GM18517 (cell line): ENCODE data around the gene ECEL1.
"Not testable (repeated sequence)": the region's sequence is repeated elsewhere in the genome, so short reads cannot be mapped to it uniquely, and the experiment has no call there.

Source experiments
- ATAC-seq: cut with Tn5 transposase; IDR thresholded peaks from one replicate; pipeline ENCODE4 v1.9.1; 2021; ENCODE audit warnings: mild to moderate bottlenecking, moderate library complexity; ENCODE audit not compliant: unreplicated experiment

ECEL1 gene, protein sequence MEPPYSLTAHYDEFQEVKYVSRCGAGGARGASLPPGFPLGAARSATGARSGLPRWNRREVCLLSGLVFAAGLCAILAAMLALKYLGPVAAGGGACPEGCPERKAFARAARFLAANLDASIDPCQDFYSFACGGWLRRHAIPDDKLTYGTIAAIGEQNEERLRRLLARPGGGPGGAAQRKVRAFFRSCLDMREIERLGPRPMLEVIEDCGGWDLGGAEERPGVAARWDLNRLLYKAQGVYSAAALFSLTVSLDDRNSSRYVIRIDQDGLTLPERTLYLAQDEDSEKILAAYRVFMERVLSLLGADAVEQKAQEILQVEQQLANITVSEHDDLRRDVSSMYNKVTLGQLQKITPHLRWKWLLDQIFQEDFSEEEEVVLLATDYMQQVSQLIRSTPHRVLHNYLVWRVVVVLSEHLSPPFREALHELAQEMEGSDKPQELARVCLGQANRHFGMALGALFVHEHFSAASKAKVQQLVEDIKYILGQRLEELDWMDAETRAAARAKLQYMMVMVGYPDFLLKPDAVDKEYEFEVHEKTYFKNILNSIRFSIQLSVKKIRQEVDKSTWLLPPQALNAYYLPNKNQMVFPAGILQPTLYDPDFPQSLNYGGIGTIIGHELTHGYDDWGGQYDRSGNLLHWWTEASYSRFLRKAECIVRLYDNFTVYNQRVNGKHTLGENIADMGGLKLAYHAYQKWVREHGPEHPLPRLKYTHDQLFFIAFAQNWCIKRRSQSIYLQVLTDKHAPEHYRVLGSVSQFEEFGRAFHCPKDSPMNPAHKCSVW

DNA sequence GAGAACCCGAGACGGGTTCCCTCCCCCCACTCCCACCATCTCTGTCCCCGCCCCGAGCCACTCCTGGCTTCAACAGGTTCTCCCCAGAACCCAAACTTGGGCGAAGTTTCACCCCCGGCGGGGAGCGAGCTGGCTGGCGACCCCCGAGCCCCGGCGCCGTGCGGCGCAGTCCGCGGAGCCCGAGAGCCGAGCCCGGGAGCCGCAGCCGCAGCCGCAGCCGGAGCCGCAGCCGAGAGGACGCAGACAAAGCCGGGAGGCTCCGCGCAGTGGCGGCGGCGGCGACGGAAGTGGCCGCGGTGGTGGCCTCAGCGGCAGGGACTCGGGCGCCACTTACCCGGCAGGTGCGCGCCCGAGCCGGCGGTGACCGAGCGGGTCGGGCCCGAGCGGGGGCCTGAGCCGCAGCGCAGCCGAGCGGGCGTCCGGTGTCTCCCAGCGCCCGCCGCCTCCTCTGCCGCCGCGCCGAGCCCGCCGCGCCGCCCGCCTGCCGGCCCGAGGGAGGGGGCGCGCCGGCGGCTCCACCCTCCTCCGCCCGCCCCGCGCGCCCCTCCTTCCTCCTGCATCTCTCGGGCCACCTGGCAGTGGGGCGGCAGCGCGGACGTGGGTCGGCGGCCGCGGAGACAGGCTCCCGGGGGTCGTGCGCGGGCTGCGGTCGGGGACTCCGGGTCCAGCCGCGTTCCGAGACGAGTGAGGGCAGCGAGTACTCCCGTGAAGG is at the start of gene ECEL1:
ECEL1 (minus strand) TSS at position 450 of the 712 bp plus-strand sequence. CDS start 1,181 bp downstream, outside the sequence.
- ATAC-seq, result no peak

DNA sequence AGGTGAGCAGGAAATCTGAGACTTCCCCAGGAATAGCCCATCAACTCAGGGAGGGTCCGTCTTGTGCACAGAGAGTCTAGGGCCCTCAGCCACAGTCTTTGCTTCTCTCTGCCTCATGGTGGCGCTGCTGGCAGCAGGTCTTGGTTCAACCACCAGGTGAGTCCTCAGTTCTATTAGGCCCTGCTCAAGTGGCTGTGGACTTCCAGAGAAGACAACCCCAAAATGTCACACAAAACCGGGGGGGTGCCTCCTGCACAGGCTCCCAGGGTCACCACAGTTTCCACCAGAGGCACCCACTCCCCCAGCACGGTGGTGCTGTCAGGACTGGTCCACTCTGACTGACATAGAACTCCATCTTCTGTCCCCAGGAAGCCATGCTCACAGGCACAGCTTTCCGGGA is 49.4 kb upstream of the ECEL1 start:
- no peak for ATAC-seq

DNA sequence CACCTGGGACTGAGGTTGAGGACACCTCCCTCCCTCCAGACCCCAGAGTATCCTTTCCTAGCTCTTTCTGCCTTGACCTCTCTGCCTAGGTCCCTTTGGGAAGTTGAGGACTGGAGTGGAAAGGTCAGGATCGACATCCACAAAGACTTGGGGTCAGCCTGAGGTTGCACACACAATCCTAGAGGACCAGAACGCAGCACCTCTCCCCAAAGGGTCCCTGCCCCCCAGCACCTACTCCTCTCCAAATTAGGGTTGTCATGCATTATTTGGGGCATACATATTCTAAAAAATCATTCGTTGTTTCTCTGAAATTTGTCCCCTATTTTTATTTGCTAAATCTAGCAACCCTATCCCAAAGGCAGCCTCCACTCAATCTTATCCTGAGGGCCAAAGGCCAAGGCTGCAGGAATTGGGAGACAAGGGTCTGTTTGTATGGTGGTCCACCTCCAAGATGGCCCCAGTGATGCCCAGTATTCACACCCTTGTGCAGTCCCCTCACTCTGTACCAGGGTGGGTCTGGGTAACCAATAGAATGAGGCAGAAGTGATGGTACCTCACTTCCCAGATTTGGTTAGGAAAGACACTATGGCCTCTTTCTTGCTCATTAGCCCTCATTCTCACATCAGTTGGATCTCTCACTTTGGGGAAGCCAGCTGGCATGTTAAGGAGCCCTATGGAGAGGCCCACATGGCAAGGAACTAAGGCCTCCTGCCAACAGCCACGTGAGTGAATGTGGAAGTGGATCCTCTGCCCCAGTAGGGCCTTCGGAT is 48.3 kb upstream of the ECEL1 start:
- ATAC-seq, result no peak

DNA sequence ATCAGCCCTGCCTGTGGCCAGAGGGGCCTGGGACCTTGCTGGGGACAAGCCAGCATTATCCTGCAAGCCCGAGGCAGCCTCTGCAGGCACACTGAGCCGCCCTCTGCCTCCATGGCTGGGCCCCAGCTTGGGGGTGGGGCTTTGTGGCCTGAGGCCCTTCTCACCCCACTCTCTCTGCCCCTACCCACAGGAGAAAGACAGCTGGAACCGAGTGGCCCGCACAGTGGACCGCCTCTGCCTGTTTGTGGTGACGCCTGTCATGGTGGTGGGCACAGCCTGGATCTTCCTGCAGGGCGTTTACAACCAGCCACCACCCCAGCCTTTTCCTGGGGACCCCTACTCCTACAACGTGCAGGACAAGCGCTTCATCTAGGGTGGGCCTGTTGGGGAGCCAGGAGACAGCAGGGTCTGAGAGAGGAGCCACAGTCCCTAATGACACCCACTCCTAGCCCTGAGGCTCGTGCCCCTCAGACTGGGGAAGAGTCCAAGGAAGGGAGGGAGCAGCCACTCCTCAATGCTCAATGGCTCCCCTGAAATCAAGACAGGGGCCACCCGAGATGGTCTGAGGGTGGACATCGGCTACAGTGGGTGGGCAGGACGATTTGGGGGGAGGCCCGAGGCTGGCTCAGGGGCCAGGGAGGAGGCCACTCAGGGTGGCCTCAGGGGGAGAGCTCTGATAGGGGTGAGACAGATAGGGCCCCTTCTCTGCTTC is 47.5 kb upstream of the ECEL1 start:
- no peak for ATAC-seq

DNA sequence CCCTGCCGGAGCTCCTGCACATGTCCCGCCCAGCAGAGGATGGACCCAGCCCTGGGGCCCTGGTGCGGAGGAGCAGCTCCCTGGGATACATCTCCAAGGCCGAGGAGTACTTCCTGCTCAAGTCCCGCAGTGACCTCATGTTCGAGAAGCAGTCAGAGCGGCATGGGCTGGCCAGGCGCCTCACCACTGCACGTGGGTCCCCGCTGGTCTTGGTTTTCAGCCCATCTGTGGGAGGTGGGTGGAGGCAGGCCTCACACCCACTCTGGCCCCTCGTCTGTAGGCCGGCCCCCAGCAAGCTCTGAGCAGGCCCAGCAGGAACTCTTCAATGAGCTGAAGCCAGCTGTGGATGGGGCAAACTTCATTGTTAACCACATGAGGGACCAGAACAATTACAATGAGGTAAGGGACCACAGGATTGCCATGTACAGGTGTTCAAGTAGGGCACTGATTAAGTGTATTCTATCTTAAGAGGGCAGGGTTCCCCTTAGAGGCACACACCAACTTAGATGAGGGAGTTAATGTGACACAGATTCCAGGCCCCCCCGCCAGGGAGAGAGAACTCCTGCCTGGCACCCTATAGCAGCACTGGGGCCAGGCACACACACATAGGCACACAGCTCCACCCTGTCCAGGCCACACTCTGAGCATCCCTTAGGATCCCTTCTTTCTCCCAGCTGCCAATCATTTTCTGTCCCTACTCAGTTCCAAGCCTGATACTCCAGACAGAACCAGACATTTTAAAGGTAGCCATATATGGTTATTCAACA is 46.5 kb upstream of the ECEL1 start:
- no peak for ATAC-seq

DNA sequence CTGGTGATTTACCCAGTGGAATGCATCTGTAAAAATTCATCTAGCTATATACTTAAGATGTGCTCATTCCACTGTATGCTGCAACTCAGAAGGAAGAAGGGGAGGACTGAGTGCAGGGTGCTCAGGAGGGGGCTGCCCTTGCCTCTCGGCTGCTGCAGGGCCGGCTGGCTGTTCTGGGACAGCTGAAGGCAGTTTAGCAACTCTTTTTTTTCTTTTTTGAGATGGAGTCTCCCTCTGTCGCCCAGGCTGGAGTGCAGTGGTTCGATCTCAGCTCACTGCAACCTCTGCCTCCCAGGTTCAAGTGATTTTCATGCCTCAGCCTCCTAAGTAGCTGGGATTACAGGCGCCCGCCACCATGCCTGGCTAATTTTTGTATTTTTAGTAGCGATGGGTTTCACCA is 45.2 kb upstream of the ECEL1 start:
- ATAC-seq, result not testable (repeated sequence)

DNA sequence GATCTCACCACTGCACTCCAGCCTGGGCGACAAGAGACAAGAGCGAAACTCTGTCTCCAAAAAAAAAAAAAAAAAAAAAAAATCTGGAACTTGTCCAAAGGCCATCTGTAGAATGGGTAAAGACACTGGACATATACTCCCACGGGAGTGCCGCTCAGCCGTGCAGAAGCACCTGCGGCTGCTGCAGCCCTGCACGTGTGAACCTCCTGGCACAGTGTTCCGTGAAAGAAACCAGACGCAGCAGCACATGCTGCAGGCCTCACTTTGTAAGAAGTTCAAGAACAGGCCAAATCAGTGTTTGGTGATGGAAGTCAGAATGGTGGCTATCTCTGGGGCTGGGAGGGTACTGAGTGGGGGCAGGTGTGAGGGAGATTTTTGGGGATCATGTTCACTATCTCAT is 44.8 kb upstream of the ECEL1 start:
- ATAC-seq, result no peak

DNA sequence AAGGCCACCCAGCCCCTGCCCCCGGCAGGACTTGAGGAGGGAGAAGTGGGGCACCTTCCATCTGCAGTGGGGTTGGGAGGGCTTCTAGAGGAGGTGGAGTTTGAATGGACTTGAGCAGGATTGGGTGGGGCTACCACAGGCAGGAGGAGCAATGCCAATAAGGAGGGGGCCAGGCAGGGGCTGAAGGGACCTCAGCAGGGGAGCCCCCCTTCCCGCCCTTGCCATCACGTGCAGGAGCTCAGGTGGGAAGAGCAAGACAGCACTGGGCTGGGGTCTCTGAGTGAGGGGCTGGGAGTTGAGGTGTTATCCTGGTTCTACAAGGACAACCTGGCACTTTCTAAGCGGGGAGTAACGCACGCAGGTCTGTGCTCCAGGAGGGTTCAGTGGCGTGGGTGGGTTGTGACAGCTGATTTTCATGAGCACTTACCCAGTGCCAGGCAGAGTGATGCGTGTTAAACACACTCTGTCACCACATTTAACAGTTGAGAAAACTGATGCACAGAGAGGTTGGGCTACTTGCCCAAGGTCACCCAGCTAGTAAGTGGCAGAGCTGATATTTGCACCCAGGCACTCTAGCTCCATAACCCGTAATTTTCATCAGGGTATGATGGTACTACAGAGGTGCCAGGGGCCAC is 43.1 kb upstream of the ECEL1 start:
- no peak for ATAC-seq

DNA sequence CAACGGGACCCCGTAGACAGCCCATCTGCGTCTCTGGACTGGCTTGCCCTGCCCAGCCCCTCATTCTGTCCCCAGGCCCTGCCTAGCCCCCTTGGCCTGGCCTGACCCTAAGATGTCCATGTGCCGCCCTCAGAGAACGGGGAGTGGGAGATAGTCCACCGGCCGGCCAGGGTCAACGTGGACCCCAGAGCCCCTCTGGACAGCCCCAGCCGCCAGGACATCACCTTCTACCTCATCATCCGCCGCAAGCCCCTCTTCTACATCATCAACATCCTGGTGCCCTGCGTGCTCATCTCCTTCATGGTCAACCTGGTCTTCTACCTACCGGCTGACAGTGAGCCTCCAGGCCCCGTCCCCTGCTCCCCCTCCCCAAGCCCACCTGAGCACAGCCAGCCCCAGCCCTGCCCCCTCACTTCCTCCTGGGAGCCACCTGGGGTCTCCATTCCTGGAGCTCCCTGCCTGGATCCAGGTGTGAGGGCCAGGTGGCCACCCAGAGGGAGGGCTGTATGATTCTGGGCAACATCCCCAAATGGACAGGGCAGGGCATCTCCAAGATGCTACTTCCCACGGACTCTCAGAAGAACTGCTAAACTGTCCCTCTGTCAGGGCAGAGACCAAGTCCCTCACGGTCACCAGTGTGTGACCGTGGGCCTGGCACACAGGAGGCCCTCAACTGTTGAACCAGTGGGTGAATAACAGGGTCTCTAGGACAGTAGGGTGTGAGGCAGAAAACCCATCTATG is 42.3 kb upstream of the ECEL1 start:
- no peak for ATAC-seq

DNA sequence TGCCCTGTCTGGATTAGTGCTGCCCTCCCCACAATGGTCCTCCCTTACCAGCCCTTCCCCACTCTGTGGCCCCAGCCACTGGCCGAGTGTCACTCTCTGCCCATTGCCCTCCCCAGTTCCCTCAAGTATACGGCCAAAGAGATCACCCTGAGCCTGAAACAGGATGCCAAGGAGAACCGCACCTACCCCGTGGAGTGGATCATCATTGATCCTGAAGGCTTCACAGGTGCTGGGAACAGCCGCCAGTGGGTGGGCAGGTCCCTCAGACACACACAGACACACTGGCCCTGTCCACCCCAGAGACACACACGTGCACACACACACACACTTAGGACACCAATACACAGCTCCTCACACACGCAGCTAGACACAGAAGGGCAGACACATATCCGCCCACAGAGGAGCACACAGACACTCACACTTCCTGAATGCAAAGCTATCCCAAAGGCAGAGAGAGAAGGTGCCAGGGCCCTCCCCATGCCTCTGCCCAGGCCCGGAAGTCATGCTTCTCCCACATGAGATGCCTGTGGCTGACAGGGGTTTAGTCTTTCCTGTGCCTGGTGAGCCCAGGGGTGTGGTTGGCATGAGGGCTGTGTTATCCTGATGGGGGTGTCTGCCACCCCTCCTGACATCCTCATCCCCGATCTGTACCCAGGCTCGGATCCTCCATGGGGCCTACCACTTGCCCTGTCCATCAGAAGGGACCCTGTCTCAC is 41.3 kb upstream of the ECEL1 start:
- ATAC-seq, result no peak

DNA sequence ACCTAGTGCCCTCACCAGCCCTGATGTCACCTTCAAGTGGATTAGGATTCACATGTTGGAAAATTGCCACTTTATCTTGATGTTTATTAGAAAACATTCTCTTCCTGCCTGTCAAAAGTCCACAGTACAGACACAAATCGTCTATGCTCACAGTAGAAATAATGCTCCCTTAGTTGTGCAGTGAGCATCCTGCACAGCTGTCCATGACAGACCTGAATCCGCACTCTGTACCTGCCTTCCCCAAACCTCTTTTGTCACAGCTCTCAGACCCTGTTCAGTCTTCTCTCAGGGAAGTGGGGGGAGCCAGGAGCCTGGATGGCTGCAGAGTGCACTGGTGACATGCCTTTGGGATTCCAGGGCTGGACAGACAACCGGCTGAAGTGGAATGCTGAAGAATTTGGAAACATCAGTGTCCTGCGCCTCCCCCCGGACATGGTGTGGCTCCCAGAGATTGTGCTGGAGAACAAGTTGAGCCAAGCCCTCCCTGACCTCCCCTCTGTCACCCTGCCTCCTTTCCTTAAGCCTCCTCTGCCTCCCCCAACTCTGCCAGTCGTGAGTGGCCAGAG is 40.4 kb upstream of the ECEL1 start:
- ATAC-seq, result no peak

DNA sequence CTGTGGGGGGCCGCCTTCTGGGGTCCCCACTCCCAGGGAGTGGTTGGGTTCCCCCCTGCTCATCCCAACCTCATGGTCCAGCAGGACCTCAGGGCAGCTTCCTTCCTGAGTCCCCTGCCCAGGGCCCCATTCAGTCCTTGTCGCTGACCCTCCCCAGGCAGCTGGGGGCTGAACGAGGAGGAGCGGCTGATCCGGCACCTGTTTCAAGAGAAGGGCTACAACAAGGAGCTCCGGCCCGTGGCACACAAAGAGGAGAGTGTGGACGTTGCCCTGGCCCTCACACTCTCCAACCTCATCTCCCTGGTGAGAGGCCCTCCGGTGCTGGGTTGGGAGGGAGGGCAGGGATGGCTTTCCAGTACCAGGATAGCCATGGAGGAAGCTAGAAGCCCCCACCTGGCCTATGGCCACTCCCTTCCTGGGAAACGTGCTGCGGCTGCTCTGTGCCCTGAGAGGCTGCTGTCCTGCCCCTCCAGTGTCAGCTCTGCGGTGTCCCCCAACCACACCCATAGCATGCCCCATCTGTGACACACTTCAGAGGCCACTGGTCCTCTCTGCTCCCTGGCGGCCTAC is 38.8 kb upstream of the ECEL1 start:
- no peak for ATAC-seq

DNA sequence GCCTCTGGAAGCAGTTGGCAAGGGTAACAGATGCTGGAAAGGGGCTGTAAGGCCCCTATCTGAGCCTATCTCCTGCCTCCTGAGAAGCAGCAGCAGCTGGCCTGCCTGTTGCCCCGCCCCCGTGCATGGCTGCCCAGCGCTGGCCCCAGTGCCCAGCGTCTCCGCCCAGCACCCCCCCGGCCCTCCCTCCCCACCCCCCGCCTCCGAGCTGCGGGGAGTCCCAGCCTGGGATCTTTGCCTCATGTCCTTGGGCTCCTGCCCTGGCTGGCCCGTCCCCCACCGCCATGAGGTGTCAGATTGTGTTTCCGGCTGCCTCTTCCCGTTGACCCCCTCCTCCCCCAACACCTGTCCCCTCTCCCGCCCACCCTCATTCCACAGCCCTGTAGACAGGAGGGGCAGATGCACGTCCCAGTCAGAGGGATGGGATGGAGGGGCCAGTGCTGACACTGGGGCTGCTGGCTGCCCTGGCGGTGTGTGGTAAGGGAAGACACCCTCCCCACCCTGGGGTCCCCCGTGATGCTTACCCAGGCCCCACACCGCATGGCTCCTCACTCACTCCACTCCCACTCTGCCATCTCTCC is 38.2 kb upstream of the ECEL1 start, which contains the start of gene CHRND:
CHRND (plus strand) TSS at position 370 of the 581 bp plus-strand sequence; CDS start at position 426, 56 bp downstream.
- no peak for ATAC-seq

DNA sequence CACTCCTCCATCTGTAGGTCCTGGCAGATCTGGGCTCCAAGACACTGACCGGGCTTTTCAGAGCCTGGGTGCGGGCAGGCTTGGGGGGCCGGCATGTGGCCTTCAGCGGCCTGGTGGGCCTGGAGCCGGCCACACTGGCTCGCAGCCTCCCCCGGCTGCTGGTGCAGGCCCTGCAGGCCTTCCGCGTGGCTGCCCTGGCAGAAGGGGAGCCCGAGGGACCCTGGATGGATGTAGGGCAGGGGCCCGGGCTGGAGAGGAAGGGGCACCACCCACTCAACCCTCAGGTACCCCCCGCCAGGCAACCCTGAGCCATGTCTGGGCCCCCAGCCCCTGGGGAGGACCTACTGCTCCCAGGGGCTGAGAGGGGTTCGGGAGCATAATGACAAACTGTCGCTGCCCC is 37.6 kb upstream of the ECEL1 start:
- ATAC-seq, result no peak

DNA sequence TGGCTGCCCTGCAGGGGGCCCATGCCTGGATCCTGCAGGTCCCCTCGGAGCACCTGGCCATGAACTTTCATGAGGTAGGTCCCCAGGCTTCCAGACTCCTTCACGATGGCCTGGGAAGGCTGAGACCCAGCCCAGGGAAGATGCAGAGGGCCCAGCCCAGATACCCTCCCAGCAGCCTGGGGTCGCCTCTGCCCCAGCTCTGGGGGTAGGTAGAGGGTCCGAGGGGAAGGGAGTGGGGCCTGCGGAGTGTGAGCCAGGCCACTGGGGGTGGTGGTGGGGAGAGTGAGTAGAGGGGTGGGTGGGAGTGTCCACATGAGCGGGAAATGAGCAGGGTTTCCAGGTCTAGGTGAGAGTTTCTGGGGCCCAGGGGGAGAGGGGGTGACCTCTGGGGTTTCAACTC is 37.1 kb upstream of the ECEL1 start:
- no peak for ATAC-seq
